Hepatocyte (in vitro differentiated cells): ENCODE results near the gene MED13L. TPM values are rescaled to one million over a fixed set of nuclear protein-coding genes. Genes with fewer than 3 reads are reported as not detected.

Experiments
- DNase-seq: peaks from one replicate; pipeline ENCODE4 v3.0.0-alpha.2; 2016; ENCODE audit warnings: low spot score
- H2AFZ ChIP-seq: fragments of 200-600 bp; sonication (generic); 2 replicates; pipeline ENCODE4 v1.6.0; 2016; ENCODE audit warnings: antibody characterized with exemption, mild to moderate bottlenecking
- H3K27ac ChIP-seq: fragments of 200-600 bp; sonication (generic); 2 replicates; pipeline ENCODE4 v1.5.1; 2016; ENCODE audit warnings: mild to moderate bottlenecking
- H3K27me3 ChIP-seq: fragments of 200-600 bp; sonication (generic); 2 replicates; pipeline ENCODE4 v1.6.1; 2016
- H3K36me3 ChIP-seq: fragments of 200-600 bp; sonication (generic); replicated peaks from 2 replicates; pipeline ENCODE4 v1.5.1; 2016; ENCODE audit warnings: low read depth; ENCODE audit not compliant: insufficient read depth
- H3K4me1 ChIP-seq: fragments of 200-600 bp; sonication (generic); 2 replicates; pipeline ENCODE4 v1.5.1; 2016; ENCODE audit warnings: mild to moderate bottlenecking, moderate library complexity; ENCODE audit not compliant: insufficient read depth
- H3K4me2 ChIP-seq: fragments of 200-600 bp; sonication (generic); 2 replicates; pipeline ENCODE4 v1.6.0; 2016
- H3K4me3 ChIP-seq: fragments of 200-600 bp; sonication (generic); 2 replicates; pipeline ENCODE4 v1.5.1; 2016; ENCODE audit warnings: mild to moderate bottlenecking
- H3K79me2 ChIP-seq: fragments of 200-600 bp; sonication (generic); 2 replicates; pipeline ENCODE4 v1.6.0; 2017; ENCODE audit warnings: mild to moderate bottlenecking
- H3K9me2 ChIP-seq: fragments of 200-600 bp; sonication (generic); replicated peaks from 2 replicates; pipeline ENCODE4 v1.6.0; 2017; ENCODE audit warnings: mild to moderate bottlenecking; ENCODE audit not compliant: insufficient read depth
- H3K9me3 ChIP-seq: fragments of 200-600 bp; sonication (generic); 2 replicates; pipeline ENCODE4 v1.5.1; 2016; ENCODE audit warnings: low read depth, mild to moderate bottlenecking
- H4K20me1 ChIP-seq: fragments of 200-600 bp; sonication (generic); 2 replicates; pipeline ENCODE4 v1.6.0; 2016; ENCODE audit warnings: mild to moderate bottlenecking; ENCODE audit not compliant: insufficient read depth, poor library complexity, severe bottlenecking
- EZH2 ChIP-seq: fragments of 200-600 bp; sonication (generic); IDR thresholded peaks from 2 replicates; pipeline ENCODE4 v1.6.1; 2016; ENCODE audit warnings: antibody characterized with exemption, mild to moderate bottlenecking, borderline replicate concordance
- EZH2phosphoT487 ChIP-seq: fragments of 200-600 bp; sonication (generic); IDR thresholded peaks from one replicate; pipeline ENCODE4 v1.6.1; 2018; ENCODE audit warnings: antibody characterized with exemption, mild to moderate bottlenecking, low read depth, moderate library complexity; ENCODE audit not compliant: unreplicated experiment, severe bottlenecking
- WGBS: methylation state at CpG from one replicate; pipeline ENCODE4 v1.1.6; 2016; ENCODE audit warnings: low lambda C conversion rate; ENCODE audit errors: missing lambda C conversion rate; 5-methylcytosine and 5-hydroxymethylcytosine counted together
- polyA plus RNA-seq: library from polyadenylated mRNA; unstranded; fragments of >200 nt; fragmentation: Nextera tagmentation; extraction: Ambion mirVana; gene quantifications from 2 replicates; pipeline ENCODE4 v1.2.1, GENCODE V29; 2016
- total RNA-seq: library from RNA; depleted of rRNA; stranded (reverse); fragments of >200 nt; gene quantifications from 2 replicates; pipeline ENCODE4 v1.2.3, GENCODE V29; 2014
- TF ChIP-seq, protein P1 (sequence below): fragments of 200-600 bp; sonication (generic); IDR thresholded peaks from 2 replicates; pipeline ENCODE4 v1.5.1; 2016; ENCODE audit warnings: antibody characterized with exemption, mild to moderate bottlenecking; ENCODE audit not compliant: poor library complexity

The MED13L gene
- total and polyA plus RNA-seq, 2 experiments from 2014 or later = 23.7 to 135 TPM

GRCh38 chr12:116317986-116318575 is 40.6 kb upstream of the MED13L start:
- no peaks in the 10 kb centered on the region for H3K9me3 ChIP-seq
- H3K9me2 ChIP-seq = no peaks in the 10 kb centered on the region
- 86% methylated on average over 23 of the region's 23 CpGs for WGBS
- H3K36me3 ChIP-seq = no peaks in the 10 kb centered on the region
- H3K4me3 ChIP-seq = no peak overlapping the region
- DNase-seq = no peak
- no peaks in the 10 kb centered on the region for H3K79me2 ChIP-seq
- peaks cover 13% of the 10 kb centered on the region for H3K4me1 ChIP-seq
- no peak overlapping the region for H2AFZ ChIP-seq
- H3K27me3 ChIP-seq = no peaks in the 10 kb centered on the region
- no peaks in the 10 kb centered on the region for H4K20me1 ChIP-seq
- peak overlapping the region; percentile 86 for H3K27ac ChIP-seq
- peak overlapping the region; percentile 40 for H3K4me2 ChIP-seq
- TF ChIP-seq EZH2 = no peak
- TF ChIP-seq EZH2phosphoT487 = no peak
- TF ChIP-seq, protein P1, sequence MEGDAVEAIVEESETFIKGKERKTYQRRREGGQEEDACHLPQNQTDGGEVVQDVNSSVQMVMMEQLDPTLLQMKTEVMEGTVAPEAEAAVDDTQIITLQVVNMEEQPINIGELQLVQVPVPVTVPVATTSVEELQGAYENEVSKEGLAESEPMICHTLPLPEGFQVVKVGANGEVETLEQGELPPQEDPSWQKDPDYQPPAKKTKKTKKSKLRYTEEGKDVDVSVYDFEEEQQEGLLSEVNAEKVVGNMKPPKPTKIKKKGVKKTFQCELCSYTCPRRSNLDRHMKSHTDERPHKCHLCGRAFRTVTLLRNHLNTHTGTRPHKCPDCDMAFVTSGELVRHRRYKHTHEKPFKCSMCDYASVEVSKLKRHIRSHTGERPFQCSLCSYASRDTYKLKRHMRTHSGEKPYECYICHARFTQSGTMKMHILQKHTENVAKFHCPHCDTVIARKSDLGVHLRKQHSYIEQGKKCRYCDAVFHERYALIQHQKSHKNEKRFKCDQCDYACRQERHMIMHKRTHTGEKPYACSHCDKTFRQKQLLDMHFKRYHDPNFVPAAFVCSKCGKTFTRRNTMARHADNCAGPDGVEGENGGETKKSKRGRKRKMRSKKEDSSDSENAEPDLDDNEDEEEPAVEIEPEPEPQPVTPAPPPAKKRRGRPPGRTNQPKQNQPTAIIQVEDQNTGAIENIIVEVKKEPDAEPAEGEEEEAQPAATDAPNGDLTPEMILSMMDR = no peak

GRCh38 chr12:116317139-116317538 is 39.6 kb upstream of the MED13L start:
- Histone ChIP-seq H3K36me3 (no peaks in the 10 kb centered on the region), H3K4me3 (no peak overlapping the region), H3K4me2 (no peak overlapping the region), H3K27ac (no peak overlapping the region), H3K79me2 (no peaks in the 10 kb centered on the region), H4K20me1 (no peaks in the 10 kb centered on the region), H3K27me3 (no peaks in the 10 kb centered on the region), H3K9me3 (no peaks in the 10 kb centered on the region), H3K9me2 (no peaks in the 10 kb centered on the region), H2AFZ (no peak overlapping the region), H3K4me1 (peaks cover 13% of the 10 kb centered on the region)
- DNase-seq = no peak
- TF ChIP-seq EZH2phosphoT487 (no peak), EZH2 (no peak)
- TF ChIP-seq, protein P1 = no peak
- 92% methylated on average over 4 of the region's 4 CpGs for whole genome bisulfite sequencing

- no peaks in the 10 kb centered on the region for H4K20me1 ChIP-seq
- no peak overlapping the region for H3K27ac ChIP-seq
- peaks cover 7% of the 10 kb centered on the region for H3K9me3 ChIP-seq
- H3K79me2 ChIP-seq = no peaks in the 10 kb centered on the region
- peaks cover 8% of the 10 kb centered on the region for H3K4me1 ChIP-seq
- DNase-seq = no peak
- H2AFZ ChIP-seq = no peak overlapping the region
- WGBS = 88% methylated on average over 7 of the region's 7 CpGs
- H3K4me3 ChIP-seq = no peak overlapping the region
- H3K4me2 ChIP-seq = no peak overlapping the region
- TF ChIP-seq EZH2 (no peak), EZH2phosphoT487 (no peak)
- TF ChIP-seq, protein P1 = no peak
- no peaks in the 10 kb centered on the region for H3K27me3 ChIP-seq
- no peaks in the 10 kb centered on the region for H3K36me3 ChIP-seq
- no peaks in the 10 kb centered on the region for H3K9me2 ChIP-seq
These were observed 37.0 kb upstream of the MED13L start for GRCh38 chr12:116314477-116314876.
